HG03103 (cell line): ENCODE data around the gene FOXL3.

Experiments
- ATAC-seq: cut with Tn5 transposase; IDR thresholded peaks from one replicate; pipeline ENCODE4 v1.9.1; 2021; ENCODE audit warnings: low read depth; ENCODE audit not compliant: unreplicated experiment

FOXL3 gene

DNA sequence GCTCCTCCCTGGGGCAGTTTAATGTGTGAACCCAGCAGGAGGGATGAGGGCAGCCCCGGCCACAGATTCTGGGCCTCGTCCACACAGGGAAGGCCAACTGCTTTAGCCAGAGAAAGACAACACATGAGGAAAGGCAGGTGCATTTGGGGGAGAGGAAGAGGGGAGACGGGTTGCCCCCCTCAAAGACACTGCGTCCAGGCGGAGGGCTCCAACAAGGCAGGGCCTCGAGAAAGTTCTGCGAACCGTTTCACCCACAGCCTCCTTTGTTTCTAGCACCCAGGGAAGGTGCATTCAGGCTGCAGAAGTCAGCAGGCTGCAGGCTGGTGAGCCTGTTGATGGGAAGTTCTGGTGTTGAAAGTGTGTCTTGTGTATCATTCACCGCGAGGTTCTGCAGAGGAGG, 10.1 kb downstream of the FOXL3 start:
- no peak for ATAC-seq

DNA sequence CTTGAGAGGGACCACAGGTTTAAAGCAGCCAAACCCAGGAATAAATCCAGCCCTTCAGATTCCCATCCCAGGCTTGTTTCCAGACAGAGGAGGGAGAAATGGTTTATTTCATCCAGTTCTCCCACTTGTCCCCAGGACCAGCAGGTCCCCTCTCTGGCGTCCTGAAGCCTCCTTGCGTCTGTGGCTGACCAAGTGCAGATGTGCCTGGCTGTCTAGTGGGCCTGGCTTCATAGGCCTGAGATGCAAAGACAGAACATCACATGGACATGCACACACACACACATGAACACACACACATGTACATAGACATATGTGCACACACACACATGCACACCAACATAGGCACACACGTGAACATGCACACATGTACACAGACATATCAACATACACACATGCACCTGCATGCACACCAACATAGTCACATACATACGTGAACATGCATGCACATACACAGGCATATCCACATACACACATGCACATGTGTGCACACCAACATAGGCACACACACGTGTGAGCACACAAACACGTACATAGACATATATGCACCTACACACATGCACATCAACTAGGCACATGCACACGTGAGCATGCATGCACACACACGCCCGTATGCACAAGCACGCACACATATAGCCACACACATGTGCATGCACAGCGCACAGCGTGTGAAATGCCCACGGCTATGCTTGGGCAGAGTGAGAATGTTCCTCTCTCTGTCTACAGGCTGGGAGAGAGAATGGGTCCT, 10.7 kb downstream of the FOXL3 start:
- ATAC-seq, result no peak

DNA sequence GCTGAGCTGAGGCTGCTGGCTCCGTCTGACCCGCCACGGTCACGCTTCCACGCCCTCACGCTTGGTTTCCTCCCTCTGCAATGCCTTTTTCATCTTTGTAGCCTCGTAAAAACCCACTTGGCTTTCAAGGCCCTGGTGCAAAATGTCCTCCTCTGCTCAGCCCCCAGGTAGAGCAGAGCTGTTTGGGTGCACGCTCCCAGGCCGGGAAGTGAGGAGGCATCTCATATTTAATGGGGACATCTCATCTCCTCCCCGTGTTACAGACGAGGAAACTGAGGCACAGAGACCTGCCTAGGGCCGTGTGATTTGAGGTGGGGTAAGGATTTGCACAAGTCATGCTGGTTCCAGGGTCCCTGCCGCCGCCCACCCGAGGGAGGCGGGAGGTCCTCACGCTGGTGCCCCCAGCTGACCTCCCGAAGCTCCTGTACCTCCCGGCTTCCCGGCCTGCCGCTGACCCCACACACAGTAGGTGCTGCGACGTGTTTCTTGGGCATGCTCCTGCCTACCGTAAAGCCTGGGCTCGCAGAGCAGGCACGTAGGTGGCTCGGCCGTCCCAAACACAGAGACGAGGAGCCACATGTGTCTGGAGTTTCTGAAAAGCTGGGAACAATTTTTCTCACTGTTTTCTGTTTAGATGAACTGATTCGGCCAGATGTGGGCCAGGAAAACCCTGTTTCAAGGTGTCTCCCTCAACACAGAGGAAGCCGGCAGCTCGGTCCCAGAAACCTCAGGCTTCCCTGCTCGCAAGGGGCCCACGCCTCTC, 11.5 kb downstream of the FOXL3 start:
- no peak for ATAC-seq

DNA sequence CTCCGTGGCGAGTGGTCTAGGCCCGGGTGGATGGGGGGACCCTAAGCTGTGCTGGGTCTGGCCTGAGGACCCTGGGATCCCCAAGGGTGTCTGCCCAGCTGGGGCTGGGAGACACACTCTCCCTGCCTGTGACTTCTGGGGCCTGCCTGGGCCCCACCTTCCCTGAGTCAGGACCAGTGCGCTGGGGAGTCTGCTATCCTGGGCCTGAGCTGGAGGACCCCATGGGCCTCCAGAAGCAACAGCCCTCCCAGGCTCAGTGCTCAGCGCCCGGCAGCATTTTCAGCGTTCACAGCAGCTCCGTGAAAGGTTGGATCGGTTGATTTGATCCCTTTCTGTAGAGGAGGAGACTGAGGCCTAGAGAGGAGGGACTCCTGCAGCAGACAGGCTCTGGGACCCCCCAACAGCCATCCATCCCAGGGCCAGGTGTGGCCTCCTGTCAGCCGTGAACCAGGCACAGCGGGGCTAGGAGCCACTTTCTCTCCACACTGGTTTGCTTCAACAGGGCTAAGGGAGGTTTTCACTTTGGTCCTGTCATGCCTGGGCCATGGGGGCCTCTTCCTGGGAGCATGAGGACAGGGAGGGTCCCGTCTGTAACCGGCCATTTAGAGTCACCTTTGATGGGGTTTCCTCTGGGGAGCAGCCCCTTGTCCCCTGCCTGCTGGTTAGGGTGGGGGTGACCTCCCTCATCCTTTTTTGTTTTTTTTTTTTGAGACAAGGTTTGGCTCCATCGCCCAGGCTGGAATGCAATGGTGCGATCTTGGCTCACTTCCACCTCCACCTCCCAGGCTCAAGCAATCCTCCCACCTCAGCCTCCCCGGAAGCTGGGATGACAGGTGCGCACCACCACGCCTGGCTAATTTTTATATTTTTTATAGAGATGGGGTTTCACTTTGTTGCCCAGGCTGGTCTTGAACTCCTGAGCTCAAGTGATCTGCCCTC, 12.4 kb downstream of the FOXL3 start:
- no peak for ATAC-seq

DNA sequence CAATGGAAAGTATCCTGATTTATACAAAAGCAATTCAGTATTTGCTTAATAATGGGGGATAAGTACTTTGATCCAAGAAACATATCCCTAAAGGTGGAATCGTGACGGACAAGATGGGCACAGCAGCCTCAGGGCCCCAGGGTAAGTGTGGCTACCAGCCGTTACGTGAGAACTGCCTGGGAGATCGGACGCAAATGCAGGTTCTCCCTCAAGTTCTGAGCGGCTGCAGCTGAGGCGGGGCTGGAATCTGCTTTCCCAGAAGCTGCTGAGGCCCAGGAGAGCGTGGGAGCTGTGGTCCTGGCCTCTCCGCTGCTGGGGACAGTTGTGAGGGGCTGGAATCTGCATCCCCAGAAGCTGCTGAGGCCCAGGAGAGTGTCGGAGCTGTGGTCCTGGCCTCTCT, 13.5 kb downstream of the FOXL3 start:
- no peak for ATAC-seq

DNA sequence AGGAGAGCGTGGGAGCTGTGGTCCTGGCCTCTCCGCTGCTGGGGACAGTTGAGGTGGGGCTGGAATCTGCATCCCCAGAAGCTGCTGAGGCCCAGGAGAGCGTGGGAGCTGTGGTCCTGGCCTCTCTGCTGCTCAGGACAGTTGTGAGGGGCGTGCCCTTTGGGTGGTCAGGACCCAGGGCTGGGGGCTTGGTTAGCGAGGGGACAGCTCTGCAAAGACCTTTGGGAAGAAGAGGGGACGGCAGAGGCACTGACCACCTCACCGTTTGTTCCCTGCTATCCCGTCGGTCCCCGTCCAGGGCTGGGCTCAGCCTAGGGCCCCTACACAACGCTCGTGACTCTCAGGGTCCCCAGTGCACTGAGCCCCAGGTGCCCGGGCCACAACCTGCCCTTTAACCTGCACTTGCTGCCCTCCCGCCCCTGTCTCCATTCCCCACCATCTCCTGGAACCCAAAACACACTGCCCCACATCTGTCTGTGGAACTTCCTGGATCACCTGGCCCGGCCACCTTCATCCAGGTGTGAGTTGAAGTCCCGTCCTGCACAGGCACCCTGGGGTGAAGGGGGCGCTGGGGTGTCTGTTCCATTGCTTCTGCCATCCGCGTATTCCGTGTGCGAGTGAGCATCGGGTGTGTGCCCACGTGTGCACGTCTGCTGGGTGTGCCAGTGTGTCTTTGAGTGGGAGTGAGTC, 14.1 kb downstream of the FOXL3 start:
- no peak for ATAC-seq

DNA sequence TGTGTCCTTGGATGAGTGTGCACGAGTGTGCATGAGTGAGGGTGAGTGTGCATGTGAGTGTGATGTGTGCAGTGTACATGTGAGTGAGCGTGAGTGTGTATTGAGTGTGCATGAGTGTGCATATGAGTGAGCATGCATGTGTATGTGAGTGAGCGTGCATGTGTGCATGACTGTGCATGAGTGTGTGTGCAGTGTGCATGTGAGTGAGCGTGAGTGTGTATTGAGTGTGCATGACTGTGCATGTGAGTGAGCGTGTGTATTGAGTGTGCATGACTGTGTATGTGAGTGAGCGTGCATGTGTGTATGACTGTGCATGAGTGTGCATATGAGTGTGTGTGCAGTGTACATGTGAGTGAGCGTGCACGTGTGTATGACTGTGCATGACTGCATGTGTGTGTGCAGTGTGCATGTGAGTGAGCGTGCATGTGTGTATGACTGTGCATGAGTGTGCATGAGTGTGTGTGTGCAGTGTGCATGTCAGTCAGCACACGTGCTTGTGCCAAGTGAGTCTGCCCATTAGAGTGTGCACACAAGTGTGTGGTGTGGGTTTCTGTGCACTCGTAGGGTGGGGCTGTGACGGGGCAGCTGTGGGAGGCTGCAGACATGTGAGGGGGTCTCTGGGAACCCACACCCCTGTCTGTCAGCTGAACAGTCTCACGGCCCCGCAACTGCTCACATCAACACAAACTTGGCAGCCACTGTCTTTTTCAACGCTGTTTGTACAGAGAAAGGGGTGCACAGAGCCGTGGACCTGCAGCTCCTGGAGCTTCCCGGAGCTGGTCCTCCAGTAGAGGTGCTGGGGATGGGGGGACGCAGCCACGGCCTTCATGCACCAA, 14.8 kb downstream of the FOXL3 start:
- ATAC-seq, result no peak

DNA sequence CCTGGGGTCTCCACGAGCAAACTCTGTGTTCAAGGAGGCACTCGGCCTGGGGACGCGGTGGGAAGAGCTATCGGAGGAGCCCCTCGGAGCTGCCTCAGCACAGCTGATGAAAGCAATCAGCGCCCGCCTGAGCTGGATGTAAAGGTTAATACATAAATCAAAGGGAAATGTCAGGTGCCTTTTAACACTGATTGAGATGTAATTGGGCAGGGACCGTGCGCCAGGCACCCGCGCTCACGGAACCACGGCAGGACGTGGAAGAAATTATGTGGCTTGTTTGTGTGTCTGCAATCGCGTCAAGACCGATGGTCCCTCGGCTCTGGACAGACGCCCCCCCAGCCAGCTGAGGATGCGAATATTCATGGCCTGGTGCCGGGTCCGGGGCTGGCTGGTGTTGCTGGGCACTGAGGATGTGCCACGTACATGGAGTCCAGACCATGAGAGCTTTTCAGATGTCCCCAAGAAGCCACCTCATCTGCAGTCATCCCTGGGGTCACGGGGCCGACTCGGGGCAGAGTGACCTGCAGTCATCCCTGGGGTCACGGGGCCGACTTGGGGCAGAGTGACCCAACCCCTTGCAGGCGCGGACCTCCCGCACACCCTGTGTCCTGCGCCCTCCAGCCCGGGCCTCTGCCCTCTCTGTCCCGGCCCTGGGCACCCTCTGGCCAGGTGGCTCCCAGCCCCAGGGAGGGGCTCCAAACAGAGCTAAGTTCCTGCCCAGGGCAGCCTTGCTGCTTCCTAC, 15.6 kb downstream of the FOXL3 start:
- ATAC-seq, result no peak

DNA sequence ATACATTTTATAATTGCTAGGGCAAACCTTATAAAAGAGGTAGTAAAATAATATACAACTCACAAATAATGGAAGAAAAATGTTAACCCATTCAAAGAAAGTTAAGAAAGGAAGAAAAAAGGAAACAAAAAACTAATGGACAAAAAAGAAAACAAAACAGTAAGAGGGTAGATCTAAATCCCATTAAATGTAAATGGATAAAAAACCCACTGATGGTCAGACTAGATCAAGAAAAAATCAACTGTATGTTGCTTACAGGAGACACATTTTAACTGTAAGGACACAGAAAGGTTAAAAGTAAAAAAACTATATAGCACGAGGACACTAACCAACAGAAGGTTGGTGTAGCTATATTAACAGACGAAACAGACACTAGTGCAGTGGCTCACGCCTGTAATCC, 18.0 kb downstream of the FOXL3 start:
- ATAC-seq, result no peak

DNA sequence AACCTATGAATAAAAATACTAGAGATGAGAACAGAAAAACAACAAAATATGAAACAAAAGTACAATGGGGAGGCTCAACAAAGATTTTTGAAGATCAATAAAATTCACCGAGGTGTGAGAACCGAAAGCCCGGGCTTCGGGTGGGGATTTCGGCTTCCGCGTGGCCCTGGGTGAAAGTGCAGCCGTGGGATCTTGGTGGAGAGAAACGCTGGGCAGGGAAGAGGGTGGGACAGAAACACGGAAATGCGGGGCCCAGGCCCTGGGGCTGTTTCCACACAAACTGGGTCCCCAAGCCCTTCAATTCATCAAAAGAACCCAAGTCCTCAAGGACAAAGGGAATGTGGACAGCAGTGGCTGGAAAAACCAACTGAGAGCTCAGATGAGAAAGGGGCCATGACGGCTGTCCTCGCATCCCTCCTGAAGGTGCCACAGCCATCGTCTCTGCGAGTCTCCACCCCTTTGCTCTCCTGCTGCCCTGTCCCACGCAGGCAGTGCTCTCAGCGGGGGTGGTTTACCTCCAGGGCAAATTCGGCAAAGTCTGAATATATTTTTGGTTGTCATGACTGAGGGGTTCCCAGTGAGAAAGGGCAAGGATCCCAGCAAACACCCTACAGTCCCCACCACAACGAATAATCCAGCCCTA, 19.7 kb downstream of the FOXL3 start:
- ATAC-seq, result no peak

DNA sequence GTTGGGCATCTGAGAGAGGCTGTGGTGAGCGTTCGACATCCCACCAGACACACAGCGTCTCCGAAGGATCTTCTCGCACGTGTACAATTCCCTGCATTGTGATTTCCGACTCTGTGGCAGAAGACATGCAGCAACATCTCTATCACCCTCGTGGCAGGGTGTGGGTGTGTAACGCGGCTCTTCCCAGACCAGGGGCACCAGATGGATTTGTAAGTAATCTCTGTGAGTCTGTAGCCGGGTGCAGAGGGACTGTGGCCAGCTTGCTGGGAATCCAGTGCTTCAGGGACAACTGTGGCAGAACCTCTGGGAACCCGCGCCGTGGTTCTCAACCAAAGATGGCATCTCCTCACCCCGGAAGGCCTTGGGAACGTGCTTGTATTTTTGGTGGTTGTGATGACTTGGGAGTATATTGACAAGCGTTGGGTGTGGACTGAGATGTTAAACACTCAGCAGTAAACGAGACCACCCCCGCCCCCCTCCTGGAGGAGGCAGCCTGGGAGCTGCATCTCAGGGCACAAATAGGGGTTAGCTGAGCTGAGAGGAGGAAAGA, 21.2 kb downstream of the FOXL3 start:
- no peak for ATAC-seq

DNA sequence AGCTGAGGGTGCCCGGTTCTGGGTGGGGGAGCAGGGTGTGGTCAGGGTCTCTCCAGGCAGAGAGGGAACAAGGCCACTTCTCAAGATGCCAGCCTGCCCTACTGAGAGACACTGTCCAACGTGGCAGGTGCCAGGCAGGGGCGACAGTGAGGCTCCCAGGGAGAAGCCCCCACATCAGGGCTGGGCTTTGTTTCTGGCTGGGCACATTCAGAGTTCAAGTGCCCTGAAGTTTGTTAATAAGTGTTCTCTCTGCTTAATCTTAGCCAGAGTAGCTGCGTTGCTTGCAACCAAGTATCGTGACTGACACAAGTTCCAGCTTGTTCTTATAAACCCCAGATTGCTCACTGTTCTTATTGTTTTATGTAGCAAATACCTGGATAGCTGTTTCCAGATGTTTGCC, 21.8 kb downstream of the FOXL3 start:
- ATAC-seq, result no peak

DNA sequence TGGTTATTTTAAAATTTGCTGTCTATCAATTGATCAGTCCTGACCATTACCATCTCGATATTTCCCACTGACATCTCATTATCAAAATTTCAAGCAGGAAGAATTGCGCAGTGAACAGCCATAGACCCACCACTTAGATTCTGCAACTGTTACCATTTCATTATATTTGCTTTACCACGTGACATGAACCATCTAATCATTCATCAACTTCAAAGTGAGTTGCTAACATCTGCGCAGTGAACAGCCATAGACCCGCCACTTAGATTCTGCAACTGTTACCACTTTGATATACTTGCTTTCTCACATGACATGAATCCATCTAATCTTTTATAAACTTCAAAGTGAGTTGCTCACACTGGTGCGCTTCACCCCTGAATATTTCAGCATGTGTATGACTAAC, 22.5 kb downstream of the FOXL3 start:
- ATAC-seq, result no peak

DNA sequence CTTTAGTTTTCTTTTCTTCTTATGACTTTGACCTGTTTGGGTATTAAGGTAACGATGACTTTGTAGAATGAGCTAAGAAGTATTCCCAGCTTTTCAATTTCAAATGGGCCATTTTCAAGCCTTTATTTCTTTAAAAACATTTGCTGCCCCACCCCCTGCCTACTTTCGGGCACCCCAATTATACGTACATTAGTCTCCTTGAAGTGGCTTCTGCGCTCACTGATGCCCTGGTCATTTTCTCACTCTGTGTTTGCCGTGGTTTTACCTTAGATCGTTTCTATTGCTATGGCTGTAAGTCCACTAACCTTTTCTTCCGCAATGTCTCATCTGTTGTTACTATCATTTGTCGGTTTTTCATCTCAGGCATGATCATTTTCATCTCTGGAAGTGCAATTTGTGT, 24.9 kb downstream of the FOXL3 start:
- no peak for ATAC-seq

DNA sequence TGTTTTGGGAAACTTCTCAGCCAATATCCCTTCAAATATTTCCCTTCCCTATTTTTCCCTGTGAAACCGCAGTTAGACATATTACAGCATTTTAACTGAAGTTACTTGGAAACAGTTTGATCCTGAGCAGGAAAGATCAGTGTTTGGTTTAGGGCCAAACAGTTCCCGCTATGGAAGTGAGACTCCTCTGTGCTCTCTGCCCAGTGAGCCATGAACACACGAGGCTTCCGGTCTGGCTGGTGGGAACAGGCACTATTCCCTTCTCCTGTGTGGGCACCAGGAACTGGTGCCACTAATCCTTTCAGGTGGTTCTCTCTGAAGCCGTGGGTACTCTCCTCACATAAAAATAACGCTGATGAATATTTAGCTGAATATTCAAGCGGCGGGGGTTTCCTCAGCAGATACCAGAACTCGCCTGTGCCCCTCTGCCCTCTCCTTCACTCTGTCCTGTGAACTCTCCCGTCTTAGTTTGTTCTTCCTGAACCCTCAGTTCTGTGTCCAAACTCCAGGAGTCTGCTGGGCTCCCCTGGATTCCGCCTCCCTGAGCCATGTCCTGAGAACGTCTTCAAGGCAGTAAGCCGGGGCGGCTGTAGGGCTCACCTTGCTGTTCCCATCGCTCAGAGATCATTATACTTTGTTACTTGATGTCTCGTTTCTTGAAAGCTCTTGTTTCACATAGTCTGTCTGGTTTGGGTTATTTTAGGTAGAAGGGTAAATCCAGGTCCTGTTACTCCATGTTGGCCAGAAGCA, 25.7 kb downstream of the FOXL3 start:
- no peak for ATAC-seq

DNA sequence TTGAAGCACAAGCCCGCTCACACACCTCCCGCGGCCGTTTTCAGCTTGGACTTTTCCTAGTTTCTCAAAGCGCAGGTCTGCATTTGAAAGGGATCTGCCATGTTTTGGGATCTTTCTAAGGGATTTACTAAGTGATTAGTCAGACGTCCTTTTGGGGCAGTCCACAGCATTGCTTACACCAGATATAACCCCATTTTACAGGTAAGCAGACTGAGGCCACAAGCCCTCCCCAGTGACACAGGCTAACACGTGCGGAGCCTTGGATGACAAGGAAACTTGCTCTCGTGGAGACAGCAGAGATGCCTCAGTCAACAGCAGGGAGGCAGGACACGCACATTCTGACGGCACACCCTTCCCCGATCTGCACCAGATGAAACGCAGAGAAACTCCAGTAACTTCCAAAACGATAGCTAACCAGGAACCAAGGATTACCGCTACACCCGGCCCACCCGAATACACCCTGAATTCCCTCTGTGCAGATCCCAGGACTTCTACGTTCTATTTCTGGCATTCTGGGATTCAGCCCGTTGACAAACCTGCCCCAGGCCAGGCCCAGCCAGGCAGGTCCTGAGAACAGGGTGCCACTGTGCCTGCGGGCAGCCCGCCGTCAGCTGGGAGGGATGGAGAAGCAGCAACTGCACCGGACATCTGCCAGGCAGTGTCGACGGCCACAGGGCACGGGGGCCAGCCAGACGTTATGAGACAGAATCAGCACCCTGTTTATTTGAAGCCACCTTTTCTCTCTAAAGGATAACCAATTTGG, 27.9 kb downstream of the FOXL3 start:
- ATAC-seq, result no peak

DNA sequence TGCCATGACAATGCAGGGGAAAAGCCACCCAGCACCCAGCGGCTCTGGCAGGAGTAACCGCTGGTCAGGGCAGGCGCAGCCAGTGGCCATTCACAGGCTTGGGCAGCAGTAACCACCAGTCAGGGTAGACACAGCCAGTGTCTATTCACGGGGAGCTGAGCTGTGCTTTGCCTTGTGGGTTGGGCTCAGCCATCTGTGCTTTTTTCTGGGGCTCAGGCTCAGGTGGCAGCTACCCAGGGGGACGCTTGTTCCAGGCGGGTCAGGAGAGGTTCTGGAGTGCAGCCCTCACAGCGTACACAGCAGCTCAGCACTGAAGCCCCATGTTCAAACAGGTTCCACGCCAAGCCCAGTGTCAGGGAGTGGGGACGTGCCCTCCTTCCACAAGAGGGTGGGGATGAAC, 28.5 kb downstream of the FOXL3 start:
- no peak for ATAC-seq
